ENCODE results near the gene FAM83G.

GRCh38 chr17:18990331-18990730, 14.2 kb downstream of the FAM83G start:
- TF ChIP-seq CTCF (IDR thresholded peaks at IDR 0.05) (no peak), POLR2A (IDR thresholded peaks at IDR 0.05) (no peak)
